SK-N-MC (cell line): ENCODE results near the gene IPO13.
A peak's percentile ranks its signal among the peaks of the same experiment; 100 is the strongest.

Source experiments
- DNase-seq: peaks from one replicate; pipeline ENCODE4 v3.0.0-alpha.2; 2011; ENCODE audit warnings: low read depth, low spot score
- H3K27ac ChIP-seq: fragments of 200-600 bp; sonication (generic); 2 replicates; pipeline ENCODE4 v1.5.1; 2016; ENCODE audit warnings: mixed run types
- H3K36me3 ChIP-seq: fragments of 200-600 bp; sonication (generic); 2 replicates; pipeline ENCODE4 v1.6.1; 2017; ENCODE audit warnings: antibody characterized with exemption, low read length, mixed read lengths; ENCODE audit not compliant: insufficient read depth
- H3K4me3 ChIP-seq: fragments of 200-600 bp; sonication (generic); 2 replicates; pipeline ENCODE4 v1.5.1; 2016
- H3K9ac ChIP-seq: fragments of 200-600 bp; sonication (generic); 2 replicates; pipeline ENCODE4 v1.8.0; 2017; ENCODE audit warnings: mixed run types, mixed read lengths; ENCODE audit not compliant: insufficient read length
- H3K9me3 ChIP-seq: fragments of 200-600 bp; sonication (generic); 2 replicates; pipeline ENCODE4 v1.6.1; 2017; ENCODE audit warnings: low read depth, mild to moderate bottlenecking, antibody characterized with exemption, low read length, moderate library complexity, mixed read lengths
- EZH2 ChIP-seq: fragments of 200-600 bp; sonication (generic); IDR thresholded peaks from one replicate; pipeline ENCODE4 v1.6.1; 2017; ENCODE audit warnings: antibody characterized with exemption
- FOXP2 ChIP-seq: optimal IDR thresholded peaks from 2 replicates; pipeline ENCODE3; 2011; ENCODE audit warnings: mild to moderate bottlenecking, moderate library complexity; ENCODE audit not compliant: insufficient read depth; ENCODE audit errors: extremely low read length, control extremely low read depth
- POLR2AphosphoS5 ChIP-seq: IDR thresholded peaks from 2 replicates; pipeline ENCODE4 v1.6.1; 2012; ENCODE audit warnings: mild to moderate bottlenecking, low read depth, low read length, borderline replicate concordance

IPO13 gene

DNA sequence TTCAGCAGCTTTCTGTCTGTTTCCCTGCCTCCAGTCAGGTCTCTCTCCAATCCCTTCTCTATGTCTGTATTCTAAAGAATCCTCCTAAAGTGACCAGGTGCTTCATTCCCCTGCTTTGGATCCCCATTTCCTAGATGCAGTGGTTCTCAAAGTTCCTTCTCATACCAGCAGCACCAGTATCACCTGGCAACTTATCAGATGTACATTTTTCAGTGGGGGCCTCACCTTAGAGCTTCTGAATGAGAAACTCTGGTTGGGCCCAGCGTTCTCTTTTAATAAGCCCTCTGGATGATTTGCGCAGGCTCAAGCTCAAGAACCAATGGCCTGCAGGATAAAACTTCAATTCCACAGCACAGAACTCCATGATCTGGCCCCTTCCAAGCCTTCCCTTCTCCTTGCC, 38.5 kb upstream of the IPO13 start:
- Histone ChIP-seq H3K9me3 (no peaks in the 10 kb centered on the region), H3K27ac (no peak overlapping the region), H3K4me3 (no peak overlapping the region), H3K9ac (no peak overlapping the region), H3K36me3 (no peaks in the 10 kb centered on the region; the same call in 1 of the 2 replicates)
- TF ChIP-seq EZH2 (no peak), POLR2AphosphoS5 (no peak), FOXP2 (no peak)
- DNase-seq = no peak

DNA sequence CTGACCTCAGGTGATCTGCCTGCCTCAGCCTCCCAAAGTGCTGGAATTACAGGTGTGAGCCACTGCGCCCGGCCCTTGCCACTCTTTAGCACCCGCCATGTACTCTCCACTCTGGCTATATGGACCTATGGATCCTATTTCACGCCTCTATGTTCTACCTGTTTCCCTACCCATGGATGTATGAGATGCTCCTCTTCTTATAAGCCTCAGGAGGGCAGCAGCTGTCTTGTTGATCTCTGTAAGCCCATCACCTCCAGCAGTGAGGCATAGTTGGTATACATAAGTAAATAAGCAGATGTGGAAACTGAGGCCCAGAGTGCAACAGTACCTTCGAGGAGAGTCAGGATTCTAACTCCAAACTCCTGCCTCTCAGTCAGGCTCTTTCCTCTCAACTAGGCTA, 37.9 kb upstream of the IPO13 start:
- H3K9me3 ChIP-seq = no peaks in the 10 kb centered on the region
- no peak for DNase-seq
- TF ChIP-seq POLR2AphosphoS5 = no peak
- TF ChIP-seq EZH2 = no peak
- no peak for TF ChIP-seq FOXP2
- H3K27ac ChIP-seq = peak overlapping the region; percentile 54
- no peak overlapping the region for H3K9ac ChIP-seq
- H3K4me3 ChIP-seq = no peak overlapping the region
- no peaks in the 10 kb centered on the region; the same call in 1 of the 2 replicates for H3K36me3 ChIP-seq

DNA sequence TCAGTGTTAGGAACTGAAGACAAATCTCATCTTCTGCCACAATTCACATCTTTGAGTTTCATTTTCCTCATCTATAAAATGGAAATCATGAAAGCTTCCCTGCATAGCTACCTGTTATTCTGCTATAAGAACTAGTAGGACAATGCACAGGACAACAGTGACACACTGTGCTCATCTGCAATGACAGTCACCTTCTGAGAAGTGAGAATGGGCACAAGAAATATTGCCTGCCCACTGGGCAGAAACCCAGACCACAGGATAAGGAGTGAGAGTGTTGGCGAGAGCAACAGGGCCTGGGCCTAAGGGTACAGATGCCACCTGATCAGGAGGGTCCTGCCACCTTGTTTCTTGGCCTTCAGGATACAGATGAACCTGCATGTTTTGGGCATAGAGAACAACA, 36.4 kb upstream of the IPO13 start:
- no peaks in the 10 kb centered on the region; the same call in 1 of the 2 replicates for H3K36me3 ChIP-seq
- no peak for DNase-seq
- TF ChIP-seq FOXP2 (no peak), POLR2AphosphoS5 (no peak), EZH2 (no peak)
- no peak overlapping the region for H3K4me3 ChIP-seq
- H3K9me3 ChIP-seq = no peaks in the 10 kb centered on the region
- no peak overlapping the region for H3K27ac ChIP-seq
- no peak overlapping the region for H3K9ac ChIP-seq

DNA sequence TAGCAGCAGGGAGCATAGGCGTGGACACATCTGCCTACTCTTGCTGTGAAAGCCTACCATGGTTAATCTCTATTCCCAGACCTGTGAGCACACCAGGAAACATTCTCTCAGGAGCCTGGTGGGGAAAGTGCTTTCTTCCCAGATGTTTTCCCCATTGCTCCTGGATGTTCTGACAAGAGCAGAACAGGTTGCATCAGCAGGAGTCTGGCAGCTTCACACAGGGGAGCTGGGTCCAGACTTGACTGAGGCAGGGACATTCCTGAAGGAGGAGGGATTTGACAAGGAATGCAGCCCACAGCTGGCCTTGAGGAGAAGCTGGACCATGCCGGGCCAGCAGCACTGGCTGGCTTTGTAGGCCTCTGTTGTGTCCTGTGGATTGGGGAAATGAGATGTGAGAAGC, 34.1 kb upstream of the IPO13 start:
- peak overlapping the region; percentile 95 for H3K27ac ChIP-seq
- no peak for TF ChIP-seq POLR2AphosphoS5
- no peak for TF ChIP-seq FOXP2

DNA sequence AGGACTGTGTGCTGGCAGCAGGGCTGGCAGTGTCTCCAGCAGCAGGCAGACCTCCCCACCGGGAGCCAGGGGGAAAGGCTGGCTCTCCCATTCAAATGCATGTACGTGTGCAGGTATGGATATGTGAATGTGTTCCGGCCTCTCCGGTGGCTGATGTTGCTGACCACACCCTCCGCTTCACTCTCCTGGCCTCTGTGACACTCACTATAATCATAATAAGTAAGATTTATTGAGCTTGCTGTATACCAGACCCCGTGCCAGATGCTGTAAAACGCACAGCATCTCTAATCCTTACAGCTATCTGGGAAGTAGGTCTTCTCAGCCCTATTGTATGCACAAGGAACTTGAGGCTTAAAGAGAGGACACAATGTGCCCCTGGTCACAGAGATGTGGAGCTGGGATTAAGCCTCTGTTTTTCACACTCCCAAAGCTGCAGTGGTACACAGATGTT, 33.7 kb upstream of the IPO13 start:
- Histone ChIP-seq H3K27ac (peak overlapping the region; percentile 95), H3K4me3 (peak overlapping the region; percentile 40), H3K36me3 (no peaks in the 10 kb centered on the region), H3K9ac (peak overlapping the region; percentile 58), H3K9me3 (no peaks in the 10 kb centered on the region)
- no peak for DNase-seq
- TF ChIP-seq EZH2 (no peak), FOXP2 (no peak), POLR2AphosphoS5 (no peak)

More for the DNA sequence above, 34.1 kb upstream of the IPO13 start:
- Histone ChIP-seq H3K36me3 (no peaks in the 10 kb centered on the region), H3K9ac (peak overlapping the region; percentile 18), H3K9me3 (no peaks in the 10 kb centered on the region), H3K4me3 (no peak overlapping the region; the same call in 1 of the 2 replicates)
- DNase-seq = no peak

DNA sequence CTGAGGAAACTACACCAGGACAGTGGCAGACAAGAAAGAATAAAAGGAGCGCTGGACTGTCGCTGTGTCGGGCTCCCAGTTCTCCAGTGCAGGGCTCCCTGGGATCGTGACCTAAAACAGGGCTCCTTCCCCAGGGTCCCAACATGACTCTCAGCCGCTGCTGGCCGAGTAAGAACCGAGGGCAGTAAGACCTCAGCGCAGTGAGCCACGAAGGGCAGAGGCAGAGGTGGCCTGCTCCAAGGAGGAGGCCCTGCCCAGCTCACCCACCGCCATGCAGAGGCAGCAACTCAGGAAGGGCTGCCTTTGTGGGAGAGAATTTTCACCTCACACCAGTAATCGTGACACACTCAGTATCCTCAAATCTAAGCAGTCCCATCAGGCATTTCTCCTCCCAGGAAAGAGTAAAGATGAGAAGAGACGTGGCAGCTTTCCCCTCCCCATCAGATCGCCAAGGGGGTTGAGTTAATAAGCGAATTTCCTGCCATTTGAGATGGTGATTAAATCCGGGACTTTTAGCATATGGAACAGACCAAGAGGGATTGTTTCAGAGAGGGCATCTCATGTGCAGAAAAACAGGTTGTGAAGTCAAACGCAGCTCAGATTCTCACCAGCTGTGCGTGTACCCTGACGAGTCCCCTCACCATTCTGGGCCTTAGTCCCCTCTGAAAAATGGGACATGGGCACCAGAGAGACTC, 32.9 kb upstream of the IPO13 start:
- peak; percentile 93 for DNase-seq
- H3K27ac ChIP-seq = peak overlapping the region; percentile 95
- no peaks in the 10 kb centered on the region for H3K36me3 ChIP-seq
- no peak for TF ChIP-seq EZH2
- TF ChIP-seq POLR2AphosphoS5 = peak; percentile 76
- no peak for TF ChIP-seq FOXP2
- H3K9ac ChIP-seq = peak overlapping the region; percentile 65
- H3K4me3 ChIP-seq = peak overlapping the region; percentile 40
- H3K9me3 ChIP-seq = no peaks in the 10 kb centered on the region

DNA sequence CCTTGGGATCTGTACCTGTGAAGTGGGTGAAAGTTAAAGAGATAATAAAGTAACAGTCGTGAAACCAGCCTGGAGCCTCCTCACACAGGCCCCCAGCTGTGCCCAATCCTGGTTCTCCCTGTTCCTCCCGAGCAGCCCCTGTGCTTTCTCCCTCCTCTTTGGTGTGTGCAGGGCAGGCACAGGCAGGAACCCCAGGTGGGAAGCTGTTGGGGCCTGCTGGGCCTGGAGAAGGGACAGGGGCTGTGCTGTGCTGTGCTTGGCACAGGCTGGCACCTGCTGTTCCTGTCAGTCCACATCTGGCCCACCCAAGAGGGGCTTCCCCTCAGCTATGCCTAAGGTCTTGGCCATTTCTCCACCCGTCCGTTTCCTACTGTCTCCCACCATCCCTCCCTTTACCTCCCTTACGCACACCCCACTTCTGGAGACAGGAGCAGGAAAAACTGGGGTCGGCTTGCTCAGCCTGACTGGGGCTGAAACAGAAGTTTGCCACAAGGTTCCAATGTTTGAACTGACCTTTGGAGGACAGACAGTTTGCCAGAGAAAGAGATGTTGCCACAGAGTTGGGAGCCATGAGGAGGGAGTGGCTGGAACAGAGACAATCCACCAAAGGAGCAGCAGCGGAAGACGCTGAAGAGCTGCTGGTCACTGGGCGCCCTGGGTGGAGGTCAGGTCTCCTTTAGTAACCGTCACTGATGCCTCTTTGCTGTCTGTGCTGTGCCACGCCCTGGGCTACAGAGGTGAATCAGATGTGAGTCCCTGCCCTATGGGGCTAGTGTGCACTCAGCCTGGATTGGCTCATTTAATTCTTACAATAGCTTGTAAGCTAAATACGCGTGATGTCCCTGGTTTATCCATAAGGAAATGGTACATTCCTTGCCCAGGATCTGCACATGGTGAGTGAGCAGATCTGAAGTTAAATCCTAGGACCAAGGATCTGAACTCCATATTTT, 31.9 kb upstream of the IPO13 start:
- TF ChIP-seq FOXP2 (no peak), POLR2AphosphoS5 (no peak), EZH2 (no peak)
- no peaks in the 10 kb centered on the region for H3K9me3 ChIP-seq
- H3K4me3 ChIP-seq = peak overlapping the region; percentile 40
- no peaks in the 10 kb centered on the region for H3K36me3 ChIP-seq
- peak overlapping the region; percentile 65 for H3K9ac ChIP-seq
- no peak for DNase-seq
- H3K27ac ChIP-seq = peak overlapping the region; percentile 95

DNA sequence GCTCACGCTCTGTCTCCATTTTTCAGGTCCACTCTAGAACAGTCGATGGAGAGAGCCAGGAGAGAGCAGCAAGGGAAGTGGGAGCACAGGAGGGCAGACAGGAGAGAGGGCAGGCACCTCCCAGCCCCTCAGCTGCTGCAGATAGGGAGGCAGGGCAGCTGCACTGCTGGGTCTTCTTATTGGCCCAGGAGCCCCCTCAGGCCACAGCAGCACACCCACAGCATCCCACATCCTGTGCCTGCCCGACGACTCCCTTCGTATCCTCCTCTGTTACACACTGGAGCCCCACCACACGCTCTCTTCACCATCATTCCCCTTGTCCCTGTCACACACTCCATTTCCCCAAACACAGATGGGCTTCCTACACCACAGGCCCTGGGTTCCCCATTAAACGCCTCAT, 26.8 kb upstream of the IPO13 start:
- Histone ChIP-seq H3K4me3 (no peak overlapping the region), H3K36me3 (no peaks in the 10 kb centered on the region), H3K27ac (no peak overlapping the region), H3K9ac (no peak overlapping the region), H3K9me3 (no peaks in the 10 kb centered on the region)
- DNase-seq = no peak
- no peak for TF ChIP-seq POLR2AphosphoS5
- TF ChIP-seq FOXP2 = no peak
- no peak for TF ChIP-seq EZH2
